Testis (tissue), 2 donors: Measurements from ENCODE around the gene PLCL1.

ENCODE experiments used
- CTCF ChIP-seq, 3 experiments: fragments of 450-650 bp in 2 of 3; fragments of 200-600 bp in 1 of 3; sonication (generic) in 1 of 3; IDR thresholded peaks; one replicate each; pipeline ENCODE4 v1.5.1; 2016 to 2019; ENCODE audit warnings: antibody characterized with exemption in 3 of 3, mild to moderate bottlenecking in 2 of 3, moderate library complexity in 1 of 3
- POLR2A ChIP-seq: fragments of 450-650 bp; IDR thresholded peaks from one replicate; pipeline ENCODE4 v1.6.1; 2017; ENCODE audit warnings: antibody characterized with exemption, mild to moderate bottlenecking, moderate library complexity

- TF ChIP-seq CTCF (IDR thresholded peaks at IDR 0.05) (no peak), POLR2A (no peak)
Observed at GRCh38 chr2:197800091-197800490, 4.3 kb upstream of the PLCL1 start.
